ENCODE data around the gene BPIFA1.
A peak's percentile ranks its signal among the peaks of the same experiment; 100 is the strongest.

Gene BPIFA1

DNA sequence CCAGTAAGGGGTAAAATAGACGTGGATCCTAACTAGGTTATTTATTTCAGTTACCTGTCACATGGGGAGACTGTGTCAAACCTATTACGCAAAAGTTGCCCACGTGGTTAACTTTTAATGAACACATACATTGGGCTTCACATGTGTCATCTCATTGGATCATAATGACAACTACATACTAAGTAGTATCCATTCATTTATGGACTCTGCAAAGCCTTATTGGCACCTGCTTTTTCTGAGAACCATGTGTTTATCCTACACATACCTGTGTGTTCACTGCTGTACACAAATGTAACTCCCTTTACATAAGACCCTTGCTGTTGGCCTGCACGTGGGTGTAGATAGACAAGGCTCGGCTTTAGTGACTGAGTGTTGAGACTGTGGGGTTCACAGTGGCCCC, 5.1 kb downstream of the BPIFA1 start:
- DNase-seq, result no peak

DNA sequence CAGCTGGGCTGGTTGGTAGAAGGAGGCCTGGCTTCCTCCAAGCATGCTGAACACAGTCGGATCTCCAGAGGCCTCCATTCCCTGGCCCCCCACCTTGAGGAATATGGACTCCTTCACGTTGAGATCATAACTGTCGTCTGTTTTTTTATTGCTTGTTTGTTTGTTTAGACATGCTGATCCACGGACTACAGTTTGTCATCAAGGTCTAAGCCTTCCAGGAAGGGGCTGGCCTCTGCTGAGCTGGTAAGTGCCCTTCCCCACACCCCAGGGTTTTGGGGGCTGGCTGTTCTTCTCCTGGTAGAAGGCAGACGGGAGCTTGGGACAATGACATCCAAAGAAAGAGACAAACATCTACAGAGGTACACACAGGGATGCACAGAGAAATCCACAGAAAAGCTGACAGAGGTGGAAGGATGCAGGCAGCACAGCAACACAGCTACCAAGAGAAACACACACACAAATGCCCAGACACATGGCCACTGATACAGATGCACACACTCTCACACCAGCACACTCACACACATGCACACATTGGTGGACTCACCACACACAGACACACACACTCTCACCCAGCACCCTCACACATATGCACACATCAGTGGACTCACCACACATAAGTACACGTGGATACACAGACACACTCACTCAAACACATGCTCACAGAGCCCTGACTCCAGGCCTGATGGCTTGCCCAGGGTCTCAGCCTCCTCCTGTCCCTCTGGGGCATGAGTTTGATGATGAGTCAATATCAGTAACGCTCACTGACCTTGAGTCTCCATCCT, 6.7 kb downstream of the BPIFA1 start:
- DNase-seq, result no peak

DNA sequence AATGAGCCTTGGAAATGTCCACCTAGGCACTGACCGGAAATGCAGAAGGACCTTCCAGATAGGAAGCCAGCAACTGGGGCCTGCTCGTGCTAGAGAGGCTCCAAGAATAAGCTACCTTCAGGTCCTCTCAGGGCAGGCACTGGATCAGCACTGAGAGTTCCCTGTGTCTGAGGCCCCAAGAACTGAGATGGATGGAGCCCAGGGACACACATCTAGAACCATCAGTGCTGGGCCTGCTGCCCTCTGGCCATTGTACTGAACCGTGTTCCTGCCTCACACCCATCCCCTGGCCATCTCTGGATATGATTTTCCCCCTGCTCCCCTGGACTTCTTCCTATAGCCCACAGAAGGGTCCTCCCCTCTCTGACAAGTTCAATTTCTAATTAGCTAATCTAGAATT, 10.3 kb downstream of the BPIFA1 start:
- DNase-seq, result no peak

DNA sequence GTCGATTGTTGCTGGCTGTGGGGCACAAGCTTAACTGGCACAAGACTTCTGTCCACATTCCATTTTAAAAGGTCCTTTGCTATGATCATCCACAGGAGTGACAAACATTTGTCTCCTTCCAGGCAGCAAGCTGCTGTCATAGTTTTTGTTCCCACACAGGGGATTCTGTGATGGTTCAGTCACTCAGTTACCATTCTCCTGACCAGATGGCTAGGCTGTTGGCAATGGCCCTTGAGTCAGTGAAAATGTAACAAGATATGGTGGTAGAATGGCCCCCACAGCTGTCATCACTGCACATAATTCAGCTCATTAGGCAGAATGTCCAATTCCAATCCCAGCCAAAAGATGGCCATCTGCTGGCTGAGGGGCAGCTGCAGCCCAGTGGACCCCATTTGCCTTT, 13.7 kb downstream of the BPIFA1 start:
- DNase-seq, result no peak

DNA sequence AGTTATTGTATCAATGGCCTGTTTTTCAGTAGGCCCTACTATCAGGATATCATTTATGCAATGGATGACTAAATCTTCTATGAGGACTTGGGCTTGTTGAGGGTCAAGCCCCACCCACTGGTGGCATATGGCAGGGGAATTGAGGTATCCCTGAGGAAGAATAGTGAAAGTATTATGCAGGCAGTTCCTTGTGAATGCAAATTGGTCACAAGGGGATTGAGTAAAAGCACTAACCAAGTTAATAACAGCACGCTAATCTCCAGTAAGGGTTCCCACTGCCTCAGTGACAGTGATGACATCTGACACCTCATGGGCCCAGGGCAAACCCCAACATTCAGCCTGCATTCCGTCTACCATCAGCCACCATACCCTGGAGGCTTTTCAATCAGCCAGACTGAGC, 14.9 kb downstream of the BPIFA1 start:
- no peak for DNase-seq

DNA sequence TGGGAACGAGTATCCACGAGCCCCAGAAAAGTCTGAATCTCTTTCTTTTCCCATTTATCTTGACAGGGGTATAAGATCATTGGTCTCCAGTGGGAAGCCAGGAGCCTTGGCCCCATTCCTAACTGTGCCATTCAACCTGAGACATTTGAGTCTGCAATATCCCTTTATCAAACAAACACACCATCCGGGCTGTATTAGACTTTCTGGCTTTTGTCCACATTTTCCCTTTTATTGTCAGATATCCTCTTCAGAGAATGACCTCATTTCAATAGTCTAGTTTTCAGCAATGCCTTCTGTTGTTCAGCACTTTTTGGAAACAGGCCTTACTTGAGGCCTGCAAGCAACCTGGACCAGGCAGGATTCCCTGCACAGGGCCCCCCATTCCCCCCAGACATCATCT, 15.7 kb downstream of the BPIFA1 start:
- DNase-seq, result no peak

DNA sequence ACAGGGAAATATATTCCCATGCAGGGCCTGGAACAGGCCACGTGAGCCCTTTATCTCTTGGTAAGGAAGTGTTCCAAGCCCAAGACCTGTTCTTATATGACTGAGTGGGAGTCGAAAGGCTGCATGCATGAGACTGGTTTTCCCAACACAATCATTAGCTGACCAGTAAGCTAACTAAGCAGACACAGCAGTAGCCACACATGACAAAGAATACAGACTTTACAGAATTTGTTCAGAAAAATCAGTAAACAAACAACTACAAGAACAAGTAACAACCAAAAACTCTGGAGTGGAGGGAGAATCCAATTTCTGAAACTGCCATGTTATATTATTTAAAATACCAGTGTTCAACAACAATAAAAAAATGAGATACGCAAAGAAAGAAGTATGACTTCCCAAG, 16.7 kb downstream of the BPIFA1 start:
- DNase-seq, result no peak

DNA sequence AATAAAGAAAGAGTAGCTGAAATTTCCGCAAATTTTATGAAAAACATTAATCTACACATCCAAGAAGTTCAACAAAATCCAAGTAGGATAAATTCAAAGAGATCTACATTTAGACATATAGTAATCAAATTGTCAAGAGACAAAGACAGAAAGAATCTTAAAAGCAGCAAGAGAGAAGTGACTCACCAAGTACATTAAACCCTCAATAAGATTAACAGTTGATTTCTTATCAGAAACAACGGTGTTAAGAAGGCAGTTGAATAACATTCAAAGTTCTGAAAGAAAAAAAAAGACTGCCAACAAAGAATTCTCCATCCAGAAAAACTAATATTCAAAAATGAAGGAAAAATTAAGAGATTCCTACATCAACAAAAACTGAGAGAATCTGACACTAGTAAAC, 19.2 kb downstream of the BPIFA1 start:
- DNase-seq, result no peak

DNA sequence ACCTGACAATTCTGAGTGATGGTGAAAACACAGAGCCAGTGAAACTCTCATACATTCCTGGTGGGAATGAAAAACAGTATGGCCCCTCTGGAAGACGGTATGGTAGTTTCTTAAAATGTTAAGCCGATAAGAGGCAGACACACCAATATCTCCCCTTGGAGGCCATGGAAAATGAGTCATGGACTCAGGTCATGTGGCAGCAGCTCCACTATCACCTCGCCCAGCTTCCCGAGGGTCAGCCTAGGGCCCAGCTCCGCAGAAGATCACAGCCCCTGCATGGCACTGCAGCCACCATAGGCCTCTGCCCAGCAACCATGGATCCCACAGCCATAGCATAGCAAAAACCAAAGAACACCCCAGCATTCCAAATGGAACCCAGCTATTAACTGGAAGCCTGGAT, 21.4 kb downstream of the BPIFA1 start:
- no peak for DNase-seq

DNA sequence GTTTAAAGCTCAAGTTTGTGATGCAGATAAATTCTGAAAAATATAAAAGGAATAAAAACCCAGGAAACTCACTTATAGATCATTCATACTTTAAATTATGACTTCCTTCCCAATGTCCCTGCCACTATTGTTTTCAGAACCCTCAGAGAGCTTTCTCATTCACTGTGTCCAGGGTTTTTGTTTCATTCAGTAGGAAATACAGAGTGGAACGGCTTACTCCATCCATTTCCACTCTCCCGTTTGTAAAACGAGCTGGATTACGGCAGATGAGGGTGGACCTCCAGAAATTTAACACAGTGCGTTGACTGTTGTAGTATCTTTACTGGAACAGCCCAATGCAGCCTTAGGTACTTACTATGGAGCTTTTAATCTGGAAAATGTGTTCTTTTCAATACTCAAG, 23.6 kb downstream of the BPIFA1 start:
- no peak for DNase-seq

DNA sequence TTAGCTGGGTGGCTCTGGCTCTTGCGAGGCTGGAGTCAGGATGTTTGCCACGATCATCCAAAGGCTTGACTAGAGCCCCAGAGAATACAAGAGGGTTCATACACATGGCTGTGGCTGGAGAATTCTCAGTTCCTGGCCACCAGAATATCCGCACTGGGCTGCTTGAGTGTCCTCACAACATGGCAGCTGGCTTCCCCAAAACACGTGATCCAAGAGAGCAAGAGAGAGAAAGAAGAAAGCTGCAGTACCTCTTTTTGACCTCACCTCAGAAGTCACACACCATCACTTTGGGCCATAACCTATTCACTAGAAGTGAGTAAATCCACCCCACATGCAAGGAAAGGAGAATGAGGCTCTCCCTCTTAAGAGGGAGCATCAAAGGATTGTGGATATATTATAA, 25.7 kb downstream of the BPIFA1 start:
- DNase-seq, result no peak

DNA sequence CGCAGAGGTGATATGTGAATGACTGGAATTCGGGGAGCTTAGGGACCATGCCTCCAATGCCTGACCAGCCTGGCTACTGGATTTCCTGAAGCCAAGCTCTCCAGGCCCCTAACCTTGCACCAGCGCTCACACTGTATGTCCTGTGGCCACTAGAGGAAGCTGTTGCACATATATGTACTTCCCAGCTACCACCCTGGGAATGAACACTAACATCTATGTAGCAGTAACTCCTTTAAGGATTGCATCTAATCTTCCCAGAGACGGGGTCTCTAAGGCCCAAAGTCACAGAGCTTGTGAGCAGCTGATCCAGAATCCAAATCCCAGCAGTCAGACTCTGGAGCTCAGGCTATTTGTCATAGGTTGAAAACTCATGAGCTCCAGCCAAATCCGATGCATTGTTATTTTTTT, 26.9 kb downstream of the BPIFA1 start:
- peak; percentile 37 for DNase-seq

DNA sequence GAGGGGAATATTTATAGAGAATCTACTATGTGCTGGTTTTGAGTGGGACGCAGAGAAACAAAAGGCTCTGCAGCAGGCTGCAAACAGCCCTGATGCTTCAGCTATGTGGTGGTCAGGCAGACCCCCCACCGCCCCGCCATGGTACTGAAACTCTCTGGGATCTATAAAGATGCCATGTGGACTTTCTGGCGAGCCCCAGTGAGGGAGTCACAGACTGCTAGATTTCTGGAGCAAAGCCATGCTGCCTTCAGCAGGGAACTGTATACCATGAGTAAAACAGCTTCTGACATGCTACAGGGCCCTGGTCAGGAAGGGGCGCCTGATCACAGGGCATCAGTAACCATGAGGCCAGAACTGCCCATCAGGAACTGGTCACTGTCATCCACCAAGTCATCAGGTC, 28.0 kb downstream of the BPIFA1 start:
- DNase-seq, result no peak

DNA sequence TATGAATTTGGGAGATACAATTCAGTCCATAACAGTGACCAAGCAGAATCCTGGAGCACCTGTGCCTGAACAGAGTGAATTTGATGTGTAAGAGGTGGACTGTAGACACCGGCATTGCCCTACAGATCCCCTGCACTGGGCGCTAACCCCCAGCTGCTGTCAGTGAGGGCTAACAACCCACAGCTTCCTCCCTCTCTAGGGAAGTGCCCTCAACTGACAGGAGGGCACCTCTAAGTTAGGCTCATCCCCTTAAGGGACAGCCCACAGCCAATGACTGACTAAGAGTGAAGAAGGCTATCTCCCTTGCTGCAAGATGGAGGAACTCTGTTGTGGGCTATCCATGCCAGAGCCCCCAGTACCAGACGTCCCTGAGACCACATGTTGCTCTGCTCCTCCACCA, 31.9 kb downstream of the BPIFA1 start:
- DNase-seq, result no peak

DNA sequence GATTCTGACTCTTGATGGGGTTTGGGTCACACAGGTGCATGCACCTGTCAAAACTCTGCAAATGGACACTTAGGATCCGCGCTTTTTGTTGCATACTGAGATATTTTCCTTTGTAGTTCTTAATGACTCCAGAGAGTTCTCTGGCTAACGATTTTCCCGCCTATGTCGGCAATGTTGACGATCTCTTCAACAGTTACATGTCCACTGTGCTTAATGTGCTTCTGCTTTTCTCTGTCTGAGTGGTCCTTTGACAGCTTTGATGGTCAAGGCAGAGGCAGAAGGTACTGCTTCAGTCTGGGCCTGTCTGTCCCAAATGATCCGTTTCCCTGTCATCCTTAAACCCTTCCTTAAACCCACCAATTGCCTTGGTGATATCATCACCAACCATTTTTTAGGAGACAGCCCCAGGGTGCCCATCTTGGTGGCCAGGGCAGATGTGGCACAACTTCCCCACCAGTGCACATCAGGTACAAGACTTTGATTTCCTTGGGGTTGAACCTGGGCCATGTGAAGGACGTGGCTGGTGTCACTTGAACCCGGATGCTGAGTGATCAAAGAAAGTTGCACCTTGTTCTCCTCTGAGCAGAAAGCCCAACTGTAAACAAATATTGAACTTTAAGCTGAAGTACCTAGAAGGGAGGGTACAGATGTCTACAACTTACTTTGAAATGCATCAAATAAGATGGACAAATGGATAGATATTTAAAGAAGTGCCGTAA, 36.5 kb downstream of the BPIFA1 start:
- DNase-seq, result no peak

DNA sequence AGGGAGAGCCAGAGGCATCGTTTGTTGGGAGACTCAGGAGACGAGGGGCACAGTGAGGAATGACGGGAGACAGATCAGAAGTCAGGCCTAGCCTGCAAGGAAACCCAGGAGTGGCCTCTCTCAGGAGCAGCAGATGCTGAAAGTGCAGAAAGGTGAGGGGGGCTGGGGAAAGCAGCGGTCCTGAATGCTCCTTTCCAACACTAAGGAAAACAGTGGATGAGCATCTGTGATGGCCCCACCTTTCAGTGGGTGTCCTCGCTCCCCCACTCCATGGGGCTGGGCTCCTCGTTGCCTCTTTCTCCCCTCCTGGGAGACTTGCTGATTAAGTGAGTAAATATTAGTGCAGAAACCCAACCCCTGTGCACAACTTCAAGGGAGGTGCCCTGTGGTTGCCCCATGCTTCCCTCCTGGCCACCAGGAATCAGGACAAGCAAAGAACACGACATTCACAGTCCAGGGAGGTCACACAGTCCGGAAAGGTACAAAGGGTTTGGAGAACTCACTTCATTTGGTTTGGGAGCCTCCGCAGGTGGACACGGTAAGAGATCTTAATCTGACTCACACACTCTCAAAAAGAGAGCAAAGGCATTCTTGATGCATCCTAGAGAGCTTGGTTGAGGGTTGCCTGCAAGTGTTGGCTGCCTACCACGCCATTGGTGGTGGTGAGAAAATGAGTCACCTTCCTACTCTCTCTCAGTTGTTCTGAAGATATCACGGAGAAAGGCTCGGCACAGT, 37.5 kb downstream of the BPIFA1 start:
- no peak for DNase-seq

DNA sequence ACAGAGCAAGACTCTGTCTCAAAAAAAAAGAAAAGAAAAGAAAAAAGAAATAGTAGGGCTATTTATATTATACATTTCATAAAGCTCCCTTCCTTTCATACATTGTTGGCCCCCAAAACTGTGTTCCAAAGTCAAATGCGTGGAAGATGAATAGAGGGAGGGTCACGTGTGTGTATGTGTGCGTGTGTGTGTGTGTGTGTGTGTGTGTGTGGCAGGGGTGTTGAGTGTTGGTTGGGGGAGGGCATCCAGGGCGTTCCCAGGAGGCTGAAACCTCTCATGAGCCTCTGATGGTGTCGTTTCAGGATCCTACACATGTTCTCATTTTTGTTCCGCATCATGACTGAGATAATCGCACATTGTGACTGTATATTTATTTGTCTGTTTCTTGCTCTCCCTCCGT, 39.4 kb downstream of the BPIFA1 start:
- no peak for DNase-seq

DNA sequence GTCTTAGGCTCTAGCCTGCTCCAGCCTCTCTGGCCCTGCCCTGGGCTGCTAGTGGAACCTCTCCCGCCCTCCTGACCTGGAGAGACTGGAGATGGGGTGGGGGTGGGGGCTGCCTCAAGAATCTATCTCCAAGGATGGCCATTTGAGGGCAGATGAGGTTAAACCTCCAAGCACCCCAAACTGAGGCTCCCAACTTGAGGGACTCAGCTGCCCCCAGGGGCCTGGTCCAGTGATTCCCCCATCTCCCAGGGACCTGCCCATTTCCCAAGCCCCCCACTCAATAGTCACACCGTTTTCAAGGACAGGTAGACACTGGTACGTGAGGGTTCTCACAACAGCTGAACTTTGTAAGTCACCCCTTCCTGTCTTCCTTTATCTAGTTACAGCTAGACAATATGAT, 40.1 kb downstream of the BPIFA1 start:
- no peak for DNase-seq

DNA sequence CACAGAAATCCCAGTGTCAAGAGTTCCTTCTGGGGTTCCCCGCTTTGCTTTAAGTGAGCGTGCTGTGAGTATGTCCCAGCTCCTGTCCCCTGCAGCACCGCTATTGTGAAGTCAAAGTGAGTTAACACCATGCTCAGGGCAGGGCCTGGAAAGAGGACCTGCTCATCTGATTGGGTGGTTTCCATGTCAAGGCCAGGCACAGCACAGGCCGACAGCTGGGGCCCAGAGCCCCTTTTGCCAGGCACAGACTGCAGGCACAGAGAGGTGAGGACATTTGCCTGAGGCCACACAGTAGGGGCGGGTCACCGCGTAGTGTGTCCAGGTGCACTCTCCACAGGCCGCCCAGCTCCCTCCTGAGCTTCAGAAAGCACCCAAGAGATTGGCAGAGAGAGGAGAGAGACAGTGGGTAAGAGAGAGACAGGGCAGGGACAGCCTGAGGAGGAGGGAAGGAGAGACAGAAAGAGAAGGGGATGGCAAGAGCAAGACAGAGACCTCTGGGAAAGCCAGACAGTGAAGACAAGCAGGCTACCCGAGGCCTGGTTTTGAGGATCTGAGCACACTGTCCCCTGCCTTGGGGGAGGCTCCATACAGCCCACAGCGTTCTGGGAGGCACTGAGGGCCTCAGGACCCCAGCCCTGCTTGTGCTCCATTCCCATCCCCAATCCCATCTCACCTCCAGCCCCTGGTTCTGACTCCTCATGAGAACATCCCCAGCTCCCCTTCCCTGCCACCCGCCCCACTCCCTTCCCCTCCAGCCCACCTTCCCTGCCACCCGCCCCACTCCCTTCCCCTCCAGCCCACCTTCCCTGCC, 40.7 kb downstream of the BPIFA1 start:
- no peak for DNase-seq

DNA sequence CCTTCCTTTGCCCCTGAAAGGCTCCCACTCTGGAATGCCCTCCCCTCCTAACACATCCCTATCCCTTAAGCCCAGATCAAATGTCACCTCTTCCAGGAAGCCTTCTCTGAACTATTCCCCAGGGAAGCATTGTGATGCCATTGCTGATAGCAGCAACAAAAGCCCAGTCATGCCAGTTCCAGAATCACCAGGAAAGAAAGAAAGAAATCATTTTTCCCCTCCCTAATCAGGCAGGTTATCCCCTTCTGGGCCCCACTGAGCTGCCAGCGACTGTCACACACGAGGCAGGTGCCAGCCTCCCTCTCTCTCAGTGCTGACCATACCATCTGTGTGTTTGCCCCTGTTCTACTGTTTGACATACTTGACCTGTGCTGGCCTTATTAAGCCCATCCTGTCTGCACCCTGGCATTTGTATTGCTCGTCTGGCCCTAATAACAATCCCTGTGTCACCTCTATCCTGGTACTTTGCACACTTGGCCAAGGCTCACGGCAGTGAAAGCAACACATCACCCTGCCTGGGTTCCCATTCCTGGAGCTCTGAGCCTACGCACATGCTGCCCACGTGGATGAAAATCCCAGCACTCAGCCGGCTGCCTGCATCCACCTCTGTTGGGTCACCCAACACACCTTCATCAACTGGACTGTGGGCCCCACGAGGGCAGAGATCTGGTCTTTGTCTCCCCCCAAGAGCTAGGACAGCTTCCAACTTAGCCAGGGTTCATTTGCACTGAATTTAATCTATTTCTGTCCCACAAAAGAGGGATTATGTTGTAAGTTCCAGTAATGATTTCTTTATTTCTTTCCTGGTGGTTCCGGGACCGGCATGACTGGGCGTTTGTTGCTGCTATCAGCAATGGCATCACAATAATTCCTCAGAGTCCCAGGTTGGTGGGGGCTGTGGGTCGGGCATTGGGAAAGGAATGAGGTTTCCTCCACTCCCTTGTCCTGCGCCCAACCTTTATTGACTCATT, 42.0 kb downstream of the BPIFA1 start:
- DNase-seq, result no peak

DNA sequence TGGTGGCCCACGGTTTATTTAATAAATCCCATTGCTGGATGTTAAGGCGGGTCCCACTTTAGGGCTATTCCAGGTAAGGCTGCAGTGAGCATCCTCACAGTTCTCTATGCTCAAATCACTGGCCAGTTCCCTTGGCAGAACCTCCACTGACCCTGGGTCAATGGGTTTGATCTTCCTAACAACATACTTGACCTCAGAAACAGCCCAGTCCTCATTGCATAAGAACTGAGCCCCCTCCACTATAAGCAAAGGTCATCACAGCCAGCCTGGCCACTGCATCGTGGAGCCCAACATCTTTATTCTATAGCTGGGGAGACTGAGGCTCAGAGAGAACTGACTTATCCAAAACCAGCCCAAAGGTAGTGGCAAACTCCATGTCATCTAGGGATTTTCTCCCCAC, 42.9 kb downstream of the BPIFA1 start:
- no peak for DNase-seq
